HepG2 (cell line): ENCODE results near the gene RNU5B-1. TPM values are rescaled to one million over a fixed set of nuclear protein-coding genes. Genes with fewer than 3 reads are reported as not detected.

Experiments
- ATAC-seq: fragments of 200-7000 bp; cut with Tn5 transposase; 3 replicates; pipeline ENCODE4 v1.9.1; 2020; ENCODE audit warnings: mild to moderate bottlenecking, moderate library complexity
- BruUV-seq: library from RNA; stranded (reverse); fragments of 400-500 nt; replicated peaks from 2 replicates; lab custom pipeline; 2021; lab: Mats Ljungman, UMichigan
- CTCF ChIA-PET: fragments of 300-600 bp; formaldehyde crosslinking; extraction: SDS; loops from one replicate; lab custom pipeline; 2021; ENCODE audit warnings: low total read pairs, inconsistent platforms, low intra/inter-chr PET ratio; lab: Yijun Ruan, JAX
- POLR2A ChIA-PET: fragments of 350-600 bp; sonication (Branson Sonifier 250); formaldehyde crosslinking; loops from one replicate; lab custom pipeline; 2020; ENCODE audit warnings: antibody characterized with exemption, inconsistent platforms; lab: Yijun Ruan, JAX
- DNase-seq: peaks from one replicate; pipeline ENCODE4 v3.0.0-alpha.2; 2015; ENCODE audit warnings: low spot score
- FAIRE-seq: peaks from 3 replicates; lab custom pipeline; 2011; peaks lifted over from hg19 to GRCh38; lab: Jason Lieb, UNC
- H2AFZ ChIP-seq: one replicate; pipeline ENCODE4 v1.6.1; 2011; ENCODE audit warnings: low read length, inconsistent platforms
- H3K27ac ChIP-seq: fragments of 300-600 bp; 3 replicates; pipeline ENCODE4 v1.8.0; 2011; ENCODE audit warnings: mixed run types, mild to moderate bottlenecking, mixed read lengths, low read length, inconsistent platforms; ENCODE audit not compliant: insufficient read depth; ENCODE audit errors: extremely low read length
- H3K27me3 ChIP-seq, 2 experiments: fragments of 200-600 bp in 1 of 2; 2 replicates in 1 of 2; 3 replicates in 1 of 2; pipeline versions ENCODE4 v1.6.0 to v1.8.0; 2011; ENCODE audit warnings: low read length in 2 of 2, mild to moderate bottlenecking in 2 of 2, moderate library complexity in 2 of 2, inconsistent platforms in 1 of 2; ENCODE audit not compliant: insufficient read depth in 2 of 2, control insufficient read depth in 1 of 2
- H3K36me3 ChIP-seq, 2 experiments: fragments of 200-600 bp in 1 of 2; replicated peaks in 1 of 2; 2 replicates in 1 of 2; 3 replicates in 1 of 2; pipeline versions ENCODE4 v1.5.1 to v1.8.0; 2011; ENCODE audit warnings: low read length in 2 of 2, inconsistent platforms in 1 of 2; ENCODE audit not compliant: insufficient read depth in 2 of 2, control insufficient read depth in 1 of 2
- H3K4me1 ChIP-seq: 2 replicates; pipeline ENCODE4 v1.5.1; 2012; ENCODE audit warnings: low read length, inconsistent platforms; ENCODE audit not compliant: insufficient read depth
- H3K4me2 ChIP-seq: 2 replicates; pipeline ENCODE4 v1.6.0; 2011; ENCODE audit warnings: low read depth, low read length, inconsistent platforms
- H3K4me3 ChIP-seq, 3 experiments: fragments of 200-600 bp in 1 of 3; sonication (generic), shearing (Covaris generic) in 1 of 3; replicated peaks in 1 of 3; 2 replicates each; pipeline ENCODE4 v1.5.1; 2011 to 2016; ENCODE audit warnings: low read length in 3 of 3, inconsistent platforms in 2 of 3, low read depth in 2 of 3, mild to moderate bottlenecking in 2 of 3, control low read depth in 1 of 3, mixed read lengths in 1 of 3; ENCODE audit not compliant: insufficient read depth in 1 of 3
- H3K79me2 ChIP-seq: one replicate; pipeline ENCODE4 v1.6.1; 2011; ENCODE audit warnings: low read length, inconsistent platforms; ENCODE audit not compliant: insufficient read depth
- H3K9ac ChIP-seq: 2 replicates; pipeline ENCODE4 v1.6.0; 2011; ENCODE audit warnings: mild to moderate bottlenecking, low read depth, low read length, inconsistent platforms; ENCODE audit not compliant: insufficient read depth
- H3K9me3 ChIP-seq: 2 replicates; pipeline ENCODE4 v1.5.1; 2012; ENCODE audit warnings: mild to moderate bottlenecking, low read length
- H4K20me1 ChIP-seq: 2 replicates; pipeline ENCODE4 v1.6.0; 2011; ENCODE audit warnings: inconsistent platforms, mild to moderate bottlenecking, low read length, moderate library complexity; ENCODE audit not compliant: insufficient read depth
- FOXA3 ChIP-seq: IDR thresholded peaks from 2 replicates; pipeline ENCODE4 v1.6.1; 2016; ENCODE audit warnings: missing genetic modification reagents, missing compliant biosample characterization
- KAT2B ChIP-seq: fragments of 150-350 bp; IDR thresholded peaks from 2 replicates; pipeline ENCODE4 v1.6.1; 2014; ENCODE audit warnings: low read depth, low read length, borderline replicate concordance
- NCOA5 ChIP-seq: sonication (generic); formaldehyde crosslinking; IDR thresholded peaks from 2 replicates; pipeline ENCODE4 v1.4.0; 2020; ENCODE audit warnings: missing genetic modification reagents
- NFYC ChIP-seq: IDR thresholded peaks from 2 replicates; pipeline ENCODE4 v1.6.1; 2016; ENCODE audit warnings: missing genetic modification reagents, missing compliant biosample characterization
- PBX3 ChIP-seq: sonication (generic); formaldehyde crosslinking; IDR thresholded peaks from 2 replicates; pipeline ENCODE4 v1.8.1; 2023; ENCODE audit warnings: missing genetic modification reagents, inconsistent platforms, borderline replicate concordance
- RCOR2 ChIP-seq: IDR thresholded peaks from 2 replicates; pipeline ENCODE4 v1.6.1; 2016; ENCODE audit warnings: missing biosample characterization, missing genetic modification reagents
- SP1 ChIP-seq, 2 experiments: fragments of 450-650 bp in 1 of 2; sonication (generic) in 1 of 2; formaldehyde crosslinking in 1 of 2; IDR thresholded peaks; 2 replicates each; pipeline versions ENCODE4 v1.4.0 to v1.6.1; 2016 to 2020; ENCODE audit warnings: missing genetic modification reagents in 1 of 2
- TBP ChIP-seq: sonication (generic); formaldehyde crosslinking; IDR thresholded peaks from 2 replicates; pipeline ENCODE4 v1.5.0; 2020; ENCODE audit warnings: missing genetic modification reagents
- TBX2 ChIP-seq: sonication (generic); formaldehyde crosslinking; IDR thresholded peaks from 2 replicates; pipeline ENCODE4 v1.5.0; 2020; ENCODE audit warnings: missing genetic modification reagents, mild to moderate bottlenecking, borderline replicate concordance
- TEAD2 ChIP-seq: sonication (generic); formaldehyde crosslinking; IDR thresholded peaks from 2 replicates; pipeline ENCODE4 v1.9.0; 2021; ENCODE audit warnings: missing genetic modification reagents
- ZNF225 ChIP-seq: sonication (generic); formaldehyde crosslinking; IDR thresholded peaks from 2 replicates; pipeline ENCODE4 v1.4.0; 2020; ENCODE audit warnings: mild to moderate bottlenecking, missing genetic modification reagents
- ZNF234 ChIP-seq: sonication (generic); formaldehyde crosslinking; conservative IDR thresholded peaks from 2 replicates; pipeline ENCODE4 v1.5.1; 2020; ENCODE audit warnings: mild to moderate bottlenecking, missing genetic modification reagents
- ZNF362 ChIP-seq: sonication (generic); formaldehyde crosslinking; IDR thresholded peaks from 2 replicates; pipeline ENCODE4 v1.4.0; 2020; ENCODE audit warnings: missing genetic modification reagents, mild to moderate bottlenecking, borderline replicate concordance
- ZNF597 ChIP-seq: sonication (generic); formaldehyde crosslinking; IDR thresholded peaks from 2 replicates; pipeline ENCODE4 v1.5.0; 2020; ENCODE audit warnings: missing genetic modification reagents
- WGBS: methylation state at CpG from one replicate; pipeline ENCODE4 v1.1.6; 2017; ENCODE audit warnings: low lambda C conversion rate; 5-methylcytosine and 5-hydroxymethylcytosine counted together
- in situ Hi-C: cut with HindIII; loops from 2 replicates; pipeline ENCODE4 v1.10.0; 2017; ENCODE audit warnings: low pct_unique_long_range_greater_than_20kb; ENCODE audit not compliant: extremely low pct_ligation_motif_present
- intact Hi-C: fragments of 100-400 bp; cut with micrococcal nuclease; formaldehyde crosslinking; loops from one replicate; pipeline ENCODE4 v1.10.0; 2022; ENCODE audit not compliant: unreplicated experiment
- polyA plus RNA-seq, 8 experiments: library from polyadenylated mRNA; depleted of rRNA in 3 of 8; stranded (reverse) in 7 of 8; unstranded in 1 of 8; fragments of >200 nt; fragmentation: Illumina TruSeq in 4 of 8; extraction: Trizol in 4 of 8; gene quantifications; 2 replicates each; pipeline versions ENCODE4 v1.2.1 to v1.2.3, GENCODE V29; 2011 to 2016; ENCODE audit warnings: low read depth in 4 of 8, missing spikeins in 1 of 8, mixed read lengths in 1 of 8; ENCODE audit not compliant: insufficient read depth in 1 of 8
- total RNA-seq, 5 experiments: library from RNA; depleted of rRNA; stranded (reverse); fragments of >200 nt; fragmentation: Illumina TruSeq; extraction: Trizol; gene quantifications; 2 replicates each; pipeline ENCODE4 v1.2.3, GENCODE V29; 2016; ENCODE audit warnings: low read depth in 1 of 5

RNU5B-1 gene
- total and polyA plus RNA-seq, 2 of the 13 experiments (the other 11 are each of a cell fraction or from before 2014, with no cell fraction given), result 1,646 TPM; not detected in 1

GRCh38 chr15:65289261-65289854 is 15.1 kb upstream of the RNU5B-1 start:
- H2AFZ ChIP-seq, result no peak overlapping the region

GRCh38 chr15:65290228-65290627 is 14.2 kb upstream of the RNU5B-1 start:
- Histone ChIP-seq H3K79me2 (no peaks in the 10 kb centered on the region), H3K9me3 (no peaks in the 10 kb centered on the region), H3K27ac (no peak overlapping the region), H2AFZ (no peak overlapping the region), H3K4me1 (peaks cover 49% of the 10 kb centered on the region), H4K20me1 (no peaks in the 10 kb centered on the region), H3K4me3 (no peak overlapping the region), H3K36me3 (no peaks in the 10 kb centered on the region), H3K9ac (no peak overlapping the region), H3K27me3 (no peaks in the 10 kb centered on the region; a peak in 1 of 5 replicates), H3K4me2 (no peak overlapping the region)
- POLR2A ChIA-PET, result interaction anchor here (1.5 kb wide), 1 partner anchor 10 kb away, joined by 9 read pairs; no protein-coding TSS in a partner anchor
- FAIRE-seq (no peak), ATAC-seq (no peak), DNase-seq (no peak)
- CTCF ChIA-PET, result no interaction called here
- in situ Hi-C loops, result loop anchor here (10.0 kb wide), 1 partner anchor 255 kb away; no protein-coding TSS in a partner anchor
- intact Hi-C loops, result loop anchor here (10.0 kb wide), 1 partner anchor 235 kb away; no protein-coding TSS in a partner anchor
- no TSS peak for BruUV-seq
- WGBS, result 77% methylated on average over 7 of the region's 7 CpGs
- TF ChIP-seq TEAD2 (CRISPR knock-in tag) (no peak), PBX3 (CRISPR knock-in tag) (no peak), KAT2B (no peak), ZNF225 (no peak), TBP (CRISPR knock-in tag) (no peak), RCOR2 (no peak), ZNF234 (CRISPR knock-in tag) (no peak), NCOA5 (CRISPR knock-in tag) (no peak), ZNF362 (CRISPR knock-in tag) (no peak)

More at GRCh38 chr15:65289261-65289854, 15.1 kb upstream of the RNU5B-1 start:
- no peaks in the 10 kb centered on the region for H3K79me2 ChIP-seq
- no peaks in the 10 kb centered on the region for H4K20me1 ChIP-seq
- no peak for ATAC-seq
- no peak overlapping the region for H3K9ac ChIP-seq
- intact Hi-C loops (no loop called here), in situ Hi-C loops (no loop called here)
- CTCF ChIA-PET, result no interaction called here
- H3K27ac ChIP-seq, result no peak overlapping the region
- no peak overlapping the region for H3K4me2 ChIP-seq
- no peaks in the 10 kb centered on the region; a peak in 1 of 5 replicates for H3K27me3 ChIP-seq
- DNase-seq, result no peak
- POLR2A ChIA-PET, result interaction anchor here (0.8 to 1.5 kb wide), 2 partner anchors 8 to 11 kb away, joined by 5 to 9 read pairs; no protein-coding TSS in a partner anchor
- BruUV-seq, result no TSS peak
- 55% methylated on average over 7 of the region's 7 CpGs for WGBS
- no peak for TF ChIP-seq NFYC
- no peak for TF ChIP-seq FOXA3 (CRISPR knock-in tag)
- no peak for TF ChIP-seq ZNF597 (CRISPR knock-in tag)
- no peak for TF ChIP-seq SP1 (IDR thresholded peaks at IDR 0.05)
- TF ChIP-seq SP1 (CRISPR knock-in tag; IDR thresholded peaks at IDR 0.05), result no peak
- TF ChIP-seq TBX2 (CRISPR knock-in tag), result no peak
- no peak overlapping the region for H3K4me3 ChIP-seq
- H3K4me1 ChIP-seq, result peaks cover 55% of the 10 kb centered on the region
- H3K36me3 ChIP-seq, result no peaks in the 10 kb centered on the region
- no peak for FAIRE-seq
- H3K9me3 ChIP-seq, result no peaks in the 10 kb centered on the region
